T-helper 2 cell treated with Interferon-gamma antibody and Interleukin-4, amounts not matched to agents 100 ng/mL and 5 ng/mL, for 36 hours (primary cell): ENCODE results near the gene SMDT1. TPM values are rescaled to one million over a fixed set of nuclear protein-coding genes. Genes with fewer than 3 reads are reported as not detected.
"Not testable (repeated sequence)": the region's sequence is repeated elsewhere in the genome, so short reads cannot be mapped to it uniquely, and the experiment has no call there.

ENCODE experiments used
- intact Hi-C: fragments of 100-400 bp; cut with micrococcal nuclease; formaldehyde crosslinking; loops from one replicate; pipeline ENCODE4 v1.15.1; 2023
- total RNA-seq: library from RNA; stranded (reverse); gene quantifications from 2 replicates; pipeline ENCODE4 v1.2.3, GENCODE V29; 2022

SMDT1 gene
- total RNA-seq, 1 donor from 2014 or later = 105 TPM

GRCh38 chr22:42104332-42104860 is 24.9 kb downstream of the SMDT1 start:
- intact Hi-C loops = not testable (repeated sequence)

- intact Hi-C loops = no loop called here
Observed at GRCh38 chr22:42108848-42109247, 29.3 kb downstream of the SMDT1 start.

DNA sequence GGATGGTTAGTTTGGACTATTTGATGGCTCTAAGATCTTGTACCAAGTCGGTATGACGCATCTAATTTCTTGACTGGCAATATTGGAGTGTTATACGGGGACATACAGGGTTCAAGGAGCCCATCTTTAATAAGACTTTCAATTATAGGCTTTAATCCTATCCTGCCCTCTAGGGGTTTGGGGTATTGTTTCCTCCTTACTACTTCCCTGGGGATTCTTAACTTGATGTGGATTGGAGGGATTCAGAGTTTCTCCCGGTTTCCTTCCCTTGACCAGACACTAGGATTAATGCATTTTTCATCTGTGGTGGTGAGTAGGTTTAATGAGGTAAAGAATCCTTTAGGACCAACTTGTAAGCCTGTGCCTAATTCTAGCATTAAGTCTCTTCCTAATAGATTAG is 32.3 kb downstream of the SMDT1 start:
- intact Hi-C loops = no loop called here

DNA sequence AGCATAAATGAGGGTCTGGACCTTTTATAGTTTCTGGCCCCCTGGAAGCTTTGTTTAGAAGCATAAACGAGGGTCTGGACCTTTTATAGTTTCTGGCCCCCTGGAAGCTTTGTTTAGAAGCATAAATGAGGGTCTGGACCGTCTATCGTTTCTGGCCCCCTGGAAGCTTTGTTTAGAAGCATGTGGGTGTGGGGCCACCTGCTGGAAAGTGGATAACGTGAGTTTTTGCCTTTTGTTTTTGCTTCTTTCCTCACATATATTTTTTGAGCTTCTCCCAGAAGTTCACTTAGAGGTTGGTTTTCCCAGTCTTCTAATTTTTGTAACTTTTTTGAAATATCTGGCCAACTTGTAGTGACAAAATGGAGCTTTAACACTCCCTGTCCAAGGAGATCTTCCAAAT is 33.3 kb downstream of the SMDT1 start:
- intact Hi-C loops = not testable (repeated sequence)

DNA sequence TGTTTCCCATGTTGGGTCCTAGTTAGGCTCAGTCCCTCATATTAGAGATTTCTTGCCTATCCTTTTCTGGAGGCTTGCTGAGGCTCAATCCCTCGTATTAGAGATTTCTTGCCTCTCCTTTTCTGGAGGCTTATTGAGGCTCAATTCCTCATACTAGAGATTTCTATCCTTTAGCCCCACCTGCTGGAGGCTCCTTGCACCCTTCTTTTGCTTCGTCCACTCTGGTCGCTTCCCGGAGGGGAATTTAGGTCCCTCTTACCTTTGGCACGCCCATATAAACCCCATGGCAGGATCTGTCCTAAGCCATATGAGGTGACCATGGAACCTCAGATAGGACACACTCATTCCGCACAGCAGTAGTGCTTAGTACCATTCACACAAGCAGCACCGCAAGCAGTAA is 35.2 kb downstream of the SMDT1 start:
- intact Hi-C loops = no loop called here

DNA sequence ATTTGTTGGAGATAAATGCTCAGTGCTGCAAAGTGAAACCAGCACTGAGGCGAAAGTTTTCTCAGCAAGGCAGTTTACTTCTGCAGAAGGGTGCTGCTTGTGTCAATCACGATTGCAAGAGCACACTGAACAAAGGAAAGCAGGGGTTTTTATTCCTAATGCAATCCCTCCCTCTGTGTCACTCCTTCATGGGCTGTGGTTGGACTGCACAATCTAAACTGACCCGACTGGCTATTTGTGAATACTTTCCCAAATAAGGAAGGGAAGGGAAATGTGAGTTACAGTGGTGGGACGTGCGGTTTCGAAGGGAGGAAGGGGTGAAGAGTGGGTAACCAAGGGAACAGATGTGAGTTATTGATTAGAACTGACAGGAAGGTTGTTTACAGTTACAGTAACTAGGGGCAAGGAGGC is 35.9 kb downstream of the SMDT1 start:
- intact Hi-C loops = not testable (repeated sequence)

GRCh38 chr22:42116848-42117424 is 37.4 kb downstream of the SMDT1 start:
- intact Hi-C loops = no loop called here

DNA sequence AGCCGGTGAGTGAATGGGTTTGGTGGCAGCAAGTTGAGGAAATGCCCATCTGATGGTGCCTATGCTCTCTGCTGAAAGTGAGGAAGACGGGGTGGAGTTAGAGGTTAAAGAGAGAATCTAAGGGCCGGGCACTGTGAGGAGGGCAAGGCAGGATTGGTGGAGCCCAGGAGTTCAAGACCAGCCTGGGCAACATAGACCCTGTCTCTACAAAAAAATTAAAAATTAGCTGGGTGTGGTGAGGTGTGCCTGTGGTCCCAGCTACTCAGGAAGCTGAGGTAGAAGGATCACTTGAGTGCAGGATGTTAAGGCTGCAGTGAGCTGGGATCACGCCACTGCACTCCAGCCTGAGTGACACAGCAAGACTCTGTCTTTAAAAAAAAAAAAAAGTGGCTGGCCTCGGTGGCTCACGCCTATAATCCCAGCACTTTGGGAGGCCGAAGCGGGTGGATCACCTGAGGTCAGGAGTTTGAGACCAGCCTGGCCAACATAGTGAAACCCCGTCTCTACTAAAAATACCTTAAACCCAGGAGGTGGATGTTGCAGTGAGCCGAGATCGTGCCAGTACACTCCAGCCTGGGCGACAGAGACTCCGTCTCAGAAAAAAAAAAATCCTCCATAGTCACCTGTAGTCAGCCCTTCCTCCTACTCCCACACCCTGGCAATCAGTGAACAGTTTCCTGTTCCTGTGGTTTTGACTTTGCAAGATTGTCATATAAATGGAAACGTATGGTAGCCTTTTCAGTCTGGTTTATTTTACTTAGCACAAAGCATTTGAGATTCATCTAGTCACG is 40.9 kb downstream of the SMDT1 start:
- intact Hi-C loops = loop anchor here (2.0 kb wide), 1 partner anchor 30 kb away; the partner anchor contains the start of gene NDUFA6

GRCh38 chr22:42123529-42123928 is 44.0 kb downstream of the SMDT1 start:
- intact Hi-C loops = not testable (repeated sequence)

DNA sequence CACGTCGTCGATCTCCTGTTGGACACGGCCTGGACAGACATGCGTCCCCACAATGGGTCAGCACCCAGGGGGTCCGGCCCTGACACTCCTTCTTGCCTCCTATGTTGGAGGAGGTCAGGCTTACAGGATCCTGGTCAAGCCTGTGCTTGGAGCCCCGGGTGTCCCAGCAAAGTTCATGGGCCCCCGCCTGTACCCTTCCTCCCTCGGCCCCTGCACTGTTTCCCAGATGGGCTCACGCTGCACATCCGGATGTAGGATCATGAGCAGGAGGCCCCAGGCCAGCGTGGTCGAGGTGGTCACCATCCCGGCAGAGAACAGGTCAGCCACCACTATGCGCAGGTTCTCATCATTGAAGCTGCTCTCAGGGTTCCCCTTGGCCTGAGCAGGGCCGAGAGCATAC is 48.1 kb downstream of the SMDT1 start:
- intact Hi-C loops = no loop called here

- intact Hi-C loops = not testable (repeated sequence)
Observed at GRCh38 chr22:42128007-42128406, 48.5 kb downstream of the SMDT1 start.

DNA sequence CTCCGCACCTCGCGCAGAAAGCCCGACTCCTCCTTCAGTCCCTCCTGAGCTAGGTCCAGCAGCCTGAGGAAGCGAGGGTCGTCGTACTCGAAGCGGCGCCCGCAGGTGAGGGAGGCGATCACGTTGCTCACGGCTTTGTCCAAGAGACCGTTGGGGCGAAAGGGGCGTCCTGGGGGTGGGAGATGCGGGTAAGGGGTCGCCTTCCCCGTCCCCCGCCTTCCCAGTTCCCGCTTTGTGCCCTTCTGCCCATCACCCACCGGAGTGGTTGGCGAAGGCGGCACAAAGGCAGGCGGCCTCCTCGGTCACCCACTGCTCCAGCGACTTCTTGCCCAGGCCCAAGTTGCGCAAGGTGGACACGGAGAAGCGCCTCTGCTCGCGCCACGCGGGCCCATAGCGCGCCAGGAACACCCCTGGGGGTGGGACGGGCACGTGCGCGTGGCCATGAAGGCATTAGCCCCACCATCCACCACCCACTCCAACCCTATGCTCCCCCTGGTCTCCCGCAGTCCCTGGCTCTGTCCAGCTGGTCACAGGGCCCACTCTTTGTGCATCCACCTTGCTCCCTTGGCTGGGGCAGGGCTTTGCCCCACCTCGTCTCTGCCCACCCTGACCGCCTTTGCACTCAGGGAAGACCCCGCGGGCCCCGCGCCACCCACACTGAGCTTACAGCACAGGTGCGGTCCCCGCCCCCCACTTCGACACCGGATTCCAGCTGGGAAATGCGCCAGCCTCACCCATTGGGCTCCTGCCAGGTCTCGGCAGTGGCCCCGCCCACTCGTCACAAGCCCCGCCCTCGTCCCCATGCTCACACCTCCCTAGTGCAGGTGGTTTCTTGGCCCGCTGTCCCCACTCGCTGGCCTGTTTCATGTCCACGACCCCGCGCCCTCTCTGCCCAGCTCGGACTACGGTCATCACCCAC is 49.5 kb downstream of the SMDT1 start:
- intact Hi-C loops = not testable (repeated sequence)

GRCh38 chr22:42130182-42130581 is 50.7 kb downstream of the SMDT1 start:
- intact Hi-C loops = not testable (repeated sequence)

DNA sequence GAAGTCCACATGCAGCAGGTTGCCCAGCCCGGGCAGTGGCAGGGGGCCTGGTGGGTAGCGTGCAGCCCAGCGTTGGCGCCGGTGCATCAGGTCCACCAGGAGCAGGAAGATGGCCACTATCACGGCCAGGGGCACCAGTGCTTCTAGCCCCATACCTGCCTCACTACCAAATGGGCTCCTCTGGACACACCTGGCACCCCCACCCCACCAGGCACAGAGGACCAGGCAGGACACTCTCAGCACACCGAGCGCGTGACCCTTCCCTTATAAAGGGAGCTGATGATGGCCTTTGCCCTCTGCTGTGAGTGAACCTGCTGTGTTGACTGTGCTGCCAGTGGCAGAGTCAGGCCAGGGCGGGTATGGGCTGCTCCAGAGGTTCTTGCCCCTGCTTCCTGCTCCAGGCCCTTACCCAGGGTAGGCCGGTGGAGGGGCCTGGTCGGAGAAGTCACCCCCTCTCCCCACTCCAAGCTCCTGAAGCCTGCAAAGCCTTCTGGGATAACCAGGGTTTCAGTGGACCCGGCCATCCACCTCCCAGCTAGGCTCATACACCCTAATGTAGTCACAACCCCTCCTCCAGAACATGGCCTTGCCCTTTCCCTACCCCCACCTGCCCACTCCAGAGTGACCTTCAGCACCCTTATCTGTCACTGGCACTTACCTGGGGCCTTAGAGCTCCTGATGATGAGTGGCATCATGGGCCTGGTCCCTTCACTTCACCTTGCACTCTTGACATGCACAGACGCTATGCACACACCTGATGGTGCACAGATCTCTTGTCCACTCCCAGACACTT is 51.3 kb downstream of the SMDT1 start, which contains the start of gene CYP2D6:
Gene CYP2D6 (minus strand): TSS at position 172 of the 793 bp plus-strand sequence. CDS start 19 bp downstream, at position 153.
- intact Hi-C loops = not testable (repeated sequence)

GRCh38 chr22:42131562-42131961 is 52.1 kb downstream of the SMDT1 start:
- intact Hi-C loops = no loop called here

GRCh38 chr22:42132457-42132856 is 53.0 kb downstream of the SMDT1 start:
- intact Hi-C loops = no loop called here
